Upper lobe of left lung (tissue), 4 donors: ENCODE data around the gene DHCR24.

Source experiments
- CTCF ChIP-seq, 6 experiments: fragments of 450-650 bp in 4 of 6; fragments of 200-600 bp in 2 of 6; sonication (generic) in 2 of 6; IDR thresholded peaks; one replicate each; pipeline ENCODE4 v1.5.1; 2016 to 2019; ENCODE audit warnings: antibody characterized with exemption in 6 of 6
- POLR2AphosphoS5 ChIP-seq, 2 donors: sonication (generic); formaldehyde crosslinking; IDR thresholded peaks; one replicate each; pipeline ENCODE4 v1.5.1; 2017; ENCODE audit warnings: antibody characterized with exemption in 2 of 2

- TF ChIP-seq POLR2AphosphoS5 (IDR thresholded peaks at IDR 0.05): no peak
- TF ChIP-seq CTCF (IDR thresholded peaks at IDR 0.05): no peak
These were observed 16.1 kb downstream of the DHCR24 start for GRCh38 chr1:54870869-54871268.
